DMS114 treated with DMSO at 0.1 percent for 48 hours (cell line): ENCODE results near the gene METTL14.
A peak's percentile ranks its signal among the peaks of the same experiment; 100 is the strongest.

Source experiments
- DNase-seq: peaks from one replicate; lab custom pipeline; 2025; ENCODE audit not compliant: unreplicated experiment; lab: John Stamatoyannopoulos, UW

METTL14 gene

GRCh38 chr4:118732591-118733330 lies 47.6 kb downstream of the METTL14 start:
- no peak for DNase-seq

DNA sequence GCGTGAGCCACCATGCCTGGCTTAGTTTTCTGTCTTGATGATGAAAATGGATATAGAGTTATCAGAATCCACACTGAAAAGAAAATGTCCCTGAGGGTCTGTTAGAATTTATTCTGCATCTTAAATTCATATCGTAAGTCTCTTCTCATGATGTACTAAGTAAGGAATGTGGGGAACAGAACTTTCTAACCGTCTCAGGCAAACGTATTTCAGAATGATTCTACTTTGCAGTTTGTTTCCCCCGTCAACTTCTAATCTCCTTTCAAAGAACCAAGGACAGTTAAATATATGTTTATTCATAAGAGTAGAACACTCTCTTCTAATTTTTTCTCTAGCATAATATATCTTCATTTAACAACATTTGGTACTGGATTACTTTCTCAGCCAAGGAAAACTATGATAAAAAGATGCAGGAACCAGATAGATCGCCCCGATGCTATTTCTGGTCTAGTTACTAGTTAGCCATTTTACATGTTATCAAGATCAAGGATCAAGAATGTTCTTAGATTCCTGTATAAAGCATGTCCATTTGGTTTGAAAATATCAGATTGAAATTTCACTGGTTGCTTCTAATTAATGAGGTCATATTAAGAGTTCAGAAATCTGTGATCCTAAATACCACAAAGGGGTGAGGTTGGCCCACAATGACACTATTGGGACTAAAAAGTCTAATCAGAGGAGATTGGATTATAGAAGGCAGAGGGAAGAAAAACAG lies 49.5 kb downstream of the METTL14 start:
- no peak for DNase-seq

DNA sequence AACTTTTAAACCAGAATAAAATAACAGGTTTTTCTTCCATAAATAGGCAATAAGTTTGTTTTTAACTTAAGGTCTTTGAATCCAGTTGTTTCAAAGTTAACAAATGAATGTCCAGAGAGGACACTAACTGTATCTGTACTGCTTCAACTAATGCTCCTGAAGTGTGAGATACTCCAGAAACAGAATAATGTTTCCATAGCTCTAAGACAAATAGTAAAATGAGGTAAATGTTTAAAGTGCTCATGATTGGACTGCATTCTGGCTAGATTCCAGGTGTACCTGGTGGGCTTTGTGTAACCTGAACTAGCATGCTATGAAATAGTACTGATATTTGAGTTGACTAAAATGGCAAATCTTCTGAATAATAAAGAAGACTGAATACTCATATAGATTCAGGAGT lies 51.7 kb downstream of the METTL14 start:
- no peak for DNase-seq

GRCh38 chr4:118738090-118738489 lies 52.9 kb downstream of the METTL14 start:
- no peak for DNase-seq

DNA sequence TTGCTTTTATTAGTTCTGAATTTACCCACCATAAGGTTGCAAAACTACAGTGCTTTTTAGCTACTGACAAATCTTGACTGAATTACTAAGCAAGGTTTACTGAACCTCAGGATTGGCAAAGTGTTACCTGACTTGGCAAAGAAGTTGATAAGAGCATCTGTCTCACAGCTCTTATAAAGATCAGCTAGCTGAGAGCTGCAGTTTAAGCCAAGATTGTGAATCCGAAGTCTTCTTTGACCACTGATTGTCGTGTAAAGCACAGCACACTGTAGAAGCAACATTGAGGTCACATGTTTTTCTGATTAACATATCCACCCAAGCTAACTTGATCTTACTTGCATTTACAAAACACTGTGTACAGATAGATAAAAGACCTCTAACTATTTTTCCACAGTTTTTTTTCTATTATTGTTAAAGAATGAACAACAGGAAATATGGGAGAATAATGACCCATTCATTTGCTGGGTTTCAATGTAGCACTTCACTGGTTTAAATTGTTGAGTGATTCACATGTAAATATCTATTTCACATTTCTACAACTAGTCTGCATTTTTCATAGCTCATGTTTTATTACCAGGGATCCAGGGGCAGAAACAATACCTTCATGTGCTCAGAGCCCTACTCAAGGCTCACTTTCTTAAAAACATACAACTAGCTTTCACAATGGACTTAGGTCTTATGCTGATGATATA lies 54.0 kb downstream of the METTL14 start:
- DNase-seq, result no peak

DNA sequence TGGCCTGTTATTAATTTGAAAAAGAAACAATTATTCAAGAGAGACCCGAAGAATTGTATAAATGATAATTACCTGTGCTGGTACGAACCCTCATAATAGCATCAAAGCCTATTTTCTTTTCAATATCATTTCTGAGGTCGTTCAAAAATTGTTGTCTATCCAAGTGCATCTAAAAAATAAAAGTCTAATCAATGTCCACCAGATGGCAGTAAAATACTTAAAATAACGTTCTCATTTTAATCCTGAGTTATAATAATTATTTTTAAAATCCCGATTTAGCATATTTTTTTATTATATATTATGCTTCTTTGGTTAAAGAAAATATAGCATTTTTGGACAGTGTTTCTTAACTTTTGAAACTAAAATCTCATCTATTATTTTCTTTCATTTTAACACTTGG lies 55.7 kb downstream of the METTL14 start:
- DNase-seq, result peak; percentile 3

DNA sequence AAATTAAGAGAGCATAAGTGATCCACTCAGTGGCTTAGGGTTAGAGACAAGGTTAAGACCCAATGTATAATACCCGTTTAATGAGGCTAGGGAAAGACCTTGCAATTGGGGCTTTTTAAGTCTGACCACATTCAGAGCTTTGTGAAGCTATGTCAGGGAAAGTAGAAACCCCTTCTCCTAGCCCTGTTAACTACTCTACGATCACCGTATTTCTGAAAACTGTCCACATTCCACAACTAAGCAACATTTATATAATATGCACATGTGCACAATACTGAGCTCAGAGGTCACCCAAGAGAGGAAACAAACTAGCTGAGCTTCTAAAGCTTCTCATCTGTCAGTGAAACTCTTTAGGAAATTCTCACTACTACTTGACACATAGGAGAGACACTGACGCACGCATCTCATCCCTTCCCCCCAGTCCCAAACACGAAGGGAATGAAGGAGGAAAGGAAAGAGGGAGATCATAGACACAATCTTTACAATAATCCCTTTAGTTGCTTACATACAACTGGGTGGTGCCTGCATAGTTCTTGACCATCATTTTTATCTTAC lies 56.2 kb downstream of the METTL14 start:
- no peak for DNase-seq

GRCh38 chr4:118742050-118742449 lies 56.9 kb downstream of the METTL14 start:
- no peak for DNase-seq

DNA sequence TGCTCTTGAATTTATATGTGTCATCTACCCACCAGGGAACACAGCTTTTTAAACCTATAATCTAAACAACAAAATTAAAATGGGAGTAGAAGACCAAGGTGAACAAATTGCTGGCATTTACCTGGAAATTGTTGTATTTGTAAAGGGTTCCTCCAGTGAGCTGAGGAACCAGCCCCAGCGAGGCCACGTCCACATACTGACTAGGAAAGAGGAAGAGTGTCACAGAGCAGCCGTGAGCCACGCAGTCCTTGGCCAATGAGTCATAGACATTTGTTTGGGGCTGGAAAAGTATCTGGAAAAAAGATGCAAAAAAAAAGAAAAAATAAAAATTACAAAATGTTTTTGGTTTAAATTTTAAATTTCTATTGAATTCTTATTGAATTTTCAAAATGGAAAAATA lies 58.7 kb downstream of the METTL14 start:
- DNase-seq, result no peak

DNA sequence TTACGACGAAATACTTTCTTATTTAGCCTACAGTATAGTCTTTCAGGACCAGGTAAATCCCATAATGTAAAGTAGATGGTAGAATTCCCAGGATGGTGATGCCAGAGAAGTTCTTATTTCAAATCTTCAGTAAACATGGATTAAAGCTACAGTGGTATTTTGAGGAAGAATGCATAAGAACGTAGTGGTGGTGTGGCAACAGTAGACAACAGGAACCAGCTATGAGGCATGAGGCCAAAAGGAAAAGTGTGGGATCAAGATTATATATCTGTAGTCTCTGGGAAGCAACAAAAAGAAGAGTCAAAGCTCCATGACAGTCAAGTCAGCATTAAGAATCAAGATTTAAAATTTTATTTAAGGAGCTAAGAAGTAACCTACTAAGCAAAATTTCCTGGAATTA lies 60.2 kb downstream of the METTL14 start:
- no peak for DNase-seq

DNA sequence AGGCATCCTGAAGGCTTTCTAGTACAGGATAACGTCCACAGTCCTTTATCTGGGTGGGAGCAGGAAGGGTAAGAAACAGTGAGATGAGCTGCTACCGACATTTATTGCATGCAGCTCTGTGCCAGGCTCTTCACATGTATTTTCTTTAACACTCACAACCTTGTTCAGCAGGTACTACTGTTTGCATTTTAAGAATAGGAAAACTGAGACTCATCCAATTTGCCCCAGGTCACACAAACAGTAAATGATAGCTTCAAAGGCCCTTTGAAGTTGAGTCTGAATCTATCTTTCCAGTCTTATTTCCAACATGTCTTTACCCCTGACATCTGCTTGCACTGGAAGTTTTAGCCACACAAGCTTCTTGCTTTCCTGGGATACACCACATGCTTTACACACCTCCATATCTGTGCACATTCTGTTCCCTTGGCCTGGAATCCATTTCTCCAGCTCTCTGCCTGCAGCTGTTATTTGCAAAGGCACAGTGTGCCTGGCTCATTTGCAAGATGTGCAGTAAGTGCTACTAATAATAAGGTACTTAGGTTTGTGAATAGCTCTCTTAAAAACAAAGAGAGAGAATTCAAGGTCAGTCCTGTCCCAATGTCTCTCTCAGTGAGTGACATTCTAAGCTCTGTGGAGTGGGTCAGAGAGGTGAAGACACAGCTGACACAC lies 61.2 kb downstream of the METTL14 start:
- DNase-seq, result no peak

GRCh38 chr4:118749347-118749988 lies 64.3 kb downstream of the METTL14 start:
- DNase-seq, result no peak

DNA sequence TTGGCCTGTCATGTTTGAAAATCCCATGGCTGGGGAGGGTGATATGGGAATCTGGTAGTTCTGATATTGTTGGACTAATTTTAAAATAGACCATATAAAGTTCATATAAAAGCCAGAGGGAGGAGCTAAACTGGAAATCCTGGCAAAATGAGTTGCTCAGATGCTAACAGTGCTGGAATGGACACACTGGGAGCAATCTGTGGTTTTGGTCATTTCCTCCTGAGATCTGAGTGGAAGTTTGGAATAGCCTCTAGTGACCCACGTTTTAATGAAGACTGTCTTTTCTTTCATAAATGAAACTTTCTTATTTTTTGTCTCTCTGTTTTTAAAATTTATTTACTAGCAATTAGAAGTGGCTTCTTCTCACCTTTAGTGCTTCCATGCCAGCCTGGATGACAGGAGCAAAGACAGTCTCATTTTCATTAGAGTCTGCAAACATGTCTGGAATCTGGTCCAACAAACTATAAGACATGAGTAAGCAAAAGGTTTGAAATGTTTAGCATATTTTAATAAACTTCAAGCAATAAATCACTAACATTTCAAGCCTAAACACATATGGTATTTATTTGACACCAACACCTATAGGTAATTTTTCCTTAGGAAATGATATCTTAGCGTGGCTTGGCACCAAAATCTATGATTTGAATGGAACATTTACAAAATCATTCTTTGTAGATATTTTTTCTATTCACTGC lies 66.6 kb downstream of the METTL14 start:
- no peak for DNase-seq

DNA sequence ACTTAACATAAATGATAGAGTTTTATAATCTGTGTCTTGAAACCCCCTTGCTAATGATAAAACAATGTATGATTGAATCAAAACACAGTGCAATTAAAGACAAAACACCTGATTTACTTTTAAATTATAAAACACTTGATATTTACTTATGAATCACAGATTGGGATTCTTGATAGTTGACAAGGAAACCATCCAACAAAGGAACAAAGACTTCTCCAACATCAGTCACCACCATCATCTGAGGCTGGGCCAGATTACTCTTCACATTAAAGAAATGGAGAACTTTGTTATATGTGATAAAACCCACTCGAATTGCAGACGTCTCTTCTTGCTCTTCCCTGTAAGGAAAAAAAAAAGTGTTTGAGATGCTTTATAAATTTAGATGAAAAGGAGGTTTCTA lies 67.4 kb downstream of the METTL14 start:
- no peak for DNase-seq

DNA sequence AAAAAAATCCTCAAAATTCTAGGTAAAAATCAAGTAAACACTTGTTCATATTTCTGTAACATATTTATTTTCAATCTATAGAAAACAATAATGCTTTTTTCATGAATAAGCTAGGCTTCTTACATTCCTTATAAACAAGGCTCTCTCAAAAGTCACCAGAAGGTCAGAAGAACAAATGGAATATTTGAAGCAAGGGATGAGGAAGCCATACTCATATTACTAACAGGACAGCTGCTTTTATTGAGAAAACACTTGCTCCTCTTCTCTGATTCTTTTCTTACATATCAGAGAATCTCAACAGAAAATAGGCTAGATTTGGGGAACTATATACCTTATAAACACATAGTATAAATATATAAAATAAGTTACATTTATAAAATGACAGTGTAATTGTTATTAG lies 67.9 kb downstream of the METTL14 start:
- no peak for DNase-seq

GRCh38 chr4:118753685-118754084 lies 68.5 kb downstream of the METTL14 start:
- no peak for DNase-seq

- no peak for DNase-seq
Measured at GRCh38 chr4:118754890-118755289, 69.7 kb downstream of the METTL14 start.

GRCh38 chr4:118755438-118756226 lies 70.4 kb downstream of the METTL14 start:
- no peak for DNase-seq

- DNase-seq, result no peak
Measured at GRCh38 chr4:118756429-118756828, 71.2 kb downstream of the METTL14 start.
